HG02840 (cell line): ENCODE measurements around the gene H6PD.

ENCODE experiments used
- ATAC-seq: cut with Tn5 transposase; IDR thresholded peaks from one replicate; pipeline ENCODE4 v1.9.1; 2021; ENCODE audit warnings: mild to moderate bottlenecking, moderate library complexity, moderate number of reproducible peaks; ENCODE audit not compliant: unreplicated experiment, low FRiP score

The H6PD gene

GRCh38 chr1:9312168-9312720, 77.7 kb downstream of the H6PD start:
- ATAC-seq = no peak

DNA sequence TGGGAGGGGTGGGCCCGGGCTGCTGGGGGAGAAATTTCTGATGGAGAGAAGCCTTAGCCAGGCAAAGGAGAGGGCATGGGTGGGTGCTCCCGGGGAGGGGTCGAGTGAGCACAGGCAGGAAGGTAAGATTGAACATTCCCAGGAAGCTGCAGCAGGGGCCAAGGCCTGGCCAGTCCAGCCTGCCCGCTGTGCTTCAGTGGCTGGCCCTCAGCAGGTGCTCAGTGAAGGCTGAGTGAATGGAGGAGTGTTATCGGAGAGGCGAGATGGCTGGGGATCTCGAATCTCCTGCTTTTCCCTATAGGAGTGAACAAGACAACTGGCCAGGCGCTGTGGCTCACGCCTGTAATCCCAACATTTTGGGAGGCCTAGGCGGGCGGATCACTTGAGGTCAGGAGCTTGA, 79.0 kb downstream of the H6PD start:
- no peak for ATAC-seq

DNA sequence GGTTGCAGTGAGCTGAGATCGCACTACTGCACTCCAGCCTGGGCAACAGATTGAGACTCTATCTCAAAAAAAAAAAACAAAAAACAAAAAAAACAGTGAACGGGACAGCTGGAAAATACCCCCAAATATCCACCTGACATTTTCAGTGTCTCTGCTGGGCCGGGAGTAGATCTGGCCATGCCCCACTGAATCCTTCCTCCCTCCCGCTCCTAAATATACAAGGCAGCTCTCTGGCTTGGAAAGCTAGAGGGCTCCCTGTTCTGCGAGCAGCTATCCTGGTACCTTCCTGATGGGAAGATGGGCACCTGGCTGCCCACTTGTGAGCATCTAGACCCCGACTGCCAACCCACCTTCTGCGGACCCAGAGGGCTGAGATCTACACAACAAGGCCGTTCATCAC, 79.5 kb downstream of the H6PD start:
- ATAC-seq = no peak

DNA sequence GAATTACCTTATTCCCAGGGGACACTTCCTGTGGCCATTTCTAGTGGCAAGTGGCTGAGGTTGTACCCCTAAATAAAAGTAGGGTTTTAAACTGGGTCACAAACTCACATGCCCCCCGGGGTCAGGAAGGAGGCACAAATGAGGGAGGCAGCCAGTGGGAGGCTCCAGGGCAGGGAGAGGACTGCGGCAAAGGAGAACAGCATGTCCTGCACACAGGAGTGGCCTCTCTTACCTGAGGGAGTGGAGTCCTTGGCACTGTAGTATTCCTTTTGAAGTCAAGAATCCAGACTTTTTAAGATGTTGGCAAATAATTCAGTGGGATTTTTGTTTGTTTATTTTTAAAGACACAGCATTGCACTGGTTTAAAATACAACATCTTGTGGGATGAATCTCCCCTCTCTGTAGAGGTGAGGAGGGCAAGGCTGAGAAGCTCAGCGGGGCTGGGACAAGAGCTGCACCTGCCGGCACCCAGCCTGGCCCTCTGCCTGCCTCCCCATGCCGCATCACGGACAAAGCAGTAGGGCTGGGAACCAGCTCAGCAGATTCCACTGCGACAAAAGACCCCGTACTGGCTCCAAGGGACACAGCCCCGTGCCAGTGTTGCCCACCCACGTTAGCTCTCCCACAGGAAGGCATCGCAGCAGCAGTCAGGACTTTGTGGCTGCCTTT, 80.3 kb downstream of the H6PD start:
- no peak for ATAC-seq

GRCh38 chr1:9315411-9316079, 81.0 kb downstream of the H6PD start:
- no peak for ATAC-seq

DNA sequence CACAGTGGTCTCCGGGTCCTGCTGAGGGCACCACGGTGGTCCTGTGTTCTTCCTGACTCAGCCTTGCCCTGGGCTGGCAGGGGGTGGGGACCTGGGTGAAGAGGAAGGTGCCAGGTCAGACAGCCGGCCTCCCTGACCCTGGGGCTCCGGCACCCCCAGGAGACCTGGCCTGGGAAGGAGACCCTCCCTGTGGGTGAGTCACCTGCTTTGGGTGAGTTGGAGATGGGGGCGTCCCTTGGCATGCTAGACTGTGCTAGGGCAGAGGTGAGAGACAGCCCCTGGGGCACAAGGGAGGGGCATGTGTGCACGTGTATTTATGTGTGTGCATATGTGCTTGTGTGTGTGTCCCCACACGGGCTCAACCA, 81.5 kb downstream of the H6PD start:
- ATAC-seq = no peak

DNA sequence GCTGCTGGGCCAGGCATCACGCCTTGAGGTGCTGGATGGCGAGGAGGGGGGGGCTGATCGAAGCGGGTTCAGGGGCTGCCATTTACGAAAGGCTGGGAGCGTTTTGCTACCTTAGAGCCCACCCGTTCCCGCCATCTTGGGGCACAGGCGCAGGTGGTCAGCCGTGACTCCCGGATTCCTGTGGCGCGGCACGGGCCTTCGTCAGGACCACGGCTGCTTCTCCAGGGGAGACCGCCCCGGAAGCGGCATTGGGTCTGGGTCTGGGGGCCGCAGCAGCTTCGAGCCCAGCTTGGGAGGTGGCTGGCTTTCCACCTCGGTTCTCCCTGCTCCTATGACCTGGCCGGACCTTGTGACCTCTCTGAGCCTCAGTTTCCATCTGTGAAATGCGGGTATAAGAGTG, 81.9 kb downstream of the H6PD start:
- no peak for ATAC-seq

DNA sequence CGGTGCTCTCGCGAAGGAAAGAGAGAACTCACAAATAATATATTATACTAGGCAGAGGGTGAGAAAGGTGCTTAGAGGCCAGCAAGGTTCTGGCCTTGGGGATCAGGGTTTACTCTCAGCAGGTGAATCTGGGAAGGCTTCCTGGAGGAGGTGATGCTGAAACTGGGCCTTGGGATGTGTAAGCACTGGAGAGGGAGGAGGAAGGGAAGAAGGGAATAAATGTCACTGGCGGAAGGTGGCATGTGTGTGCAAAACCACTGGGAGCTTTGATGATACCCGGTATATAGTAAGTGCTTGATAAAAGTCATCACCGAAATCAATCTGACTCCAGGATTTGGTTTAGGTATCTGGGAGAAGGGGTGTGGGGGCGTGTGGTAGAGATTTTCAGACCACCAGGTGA, 82.5 kb downstream of the H6PD start:
- ATAC-seq = no peak

GRCh38 chr1:9317591-9318417, 83.2 kb downstream of the H6PD start:
- no peak for ATAC-seq

GRCh38 chr1:9319208-9319788, 84.7 kb downstream of the H6PD start:
- no peak for ATAC-seq

- no peak for ATAC-seq
Measured at GRCh38 chr1:9319789-9320519, 85.4 kb downstream of the H6PD start.
